ENCODE data around the gene NIBAN1.

Gene NIBAN1

GRCh38 chr1:184943998-184944397 is 30.3 kb downstream of the NIBAN1 start:
- no peak overlapping the region for H3K4me2 ChIP-seq (ENCODE audit: low read length)
- H3K27ac ChIP-seq (ENCODE audit: low read depth, low read length) = no peak overlapping the region
- H3K9me3 ChIP-seq (ENCODE audit: control insufficient read depth, insufficient read depth, low read length) = no peaks in the 10 kb centered on the region
- H3K4me1 ChIP-seq (ENCODE audit: control insufficient read depth, low read length) = peaks cover 35% of the 10 kb centered on the region
- no peak for TF ChIP-seq EZH2phosphoT487 (IDR thresholded peaks at IDR 0.05; ENCODE audit: borderline replicate concordance, low read length)
- TF ChIP-seq, protein P1, sequence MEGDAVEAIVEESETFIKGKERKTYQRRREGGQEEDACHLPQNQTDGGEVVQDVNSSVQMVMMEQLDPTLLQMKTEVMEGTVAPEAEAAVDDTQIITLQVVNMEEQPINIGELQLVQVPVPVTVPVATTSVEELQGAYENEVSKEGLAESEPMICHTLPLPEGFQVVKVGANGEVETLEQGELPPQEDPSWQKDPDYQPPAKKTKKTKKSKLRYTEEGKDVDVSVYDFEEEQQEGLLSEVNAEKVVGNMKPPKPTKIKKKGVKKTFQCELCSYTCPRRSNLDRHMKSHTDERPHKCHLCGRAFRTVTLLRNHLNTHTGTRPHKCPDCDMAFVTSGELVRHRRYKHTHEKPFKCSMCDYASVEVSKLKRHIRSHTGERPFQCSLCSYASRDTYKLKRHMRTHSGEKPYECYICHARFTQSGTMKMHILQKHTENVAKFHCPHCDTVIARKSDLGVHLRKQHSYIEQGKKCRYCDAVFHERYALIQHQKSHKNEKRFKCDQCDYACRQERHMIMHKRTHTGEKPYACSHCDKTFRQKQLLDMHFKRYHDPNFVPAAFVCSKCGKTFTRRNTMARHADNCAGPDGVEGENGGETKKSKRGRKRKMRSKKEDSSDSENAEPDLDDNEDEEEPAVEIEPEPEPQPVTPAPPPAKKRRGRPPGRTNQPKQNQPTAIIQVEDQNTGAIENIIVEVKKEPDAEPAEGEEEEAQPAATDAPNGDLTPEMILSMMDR (IDR thresholded peaks at IDR 0.05; ENCODE audit: low read depth, low read length, poor library complexity, severe bottlenecking) = no peak
- no peaks in the 10 kb centered on the region for H3K9me2 ChIP-seq (replicated peaks; ENCODE audit: control insufficient read depth, low read length)
- 0 out of 2 replicates have a peak, but pooled peaks cover 3% of the 10 kb centered on the region for H3F3A ChIP-seq (ENCODE audit: control insufficient read depth, insufficient read depth)
- H3K27me3 ChIP-seq (ENCODE audit: control insufficient read depth, low read length) = no peaks in the 10 kb centered on the region
- H3K4me3 ChIP-seq (ENCODE audit: low read length) = no peak overlapping the region
- H4K20me1 ChIP-seq (ENCODE audit: control insufficient read depth, insufficient read depth, low read depth, low read length) = no peaks in the 10 kb centered on the region
- H3K79me2 ChIP-seq (ENCODE audit: control insufficient read depth, low read length) = no peaks in the 10 kb centered on the region
- no peaks in the 10 kb centered on the region for H3K36me3 ChIP-seq (ENCODE audit: control insufficient read depth, low read length)

DNA sequence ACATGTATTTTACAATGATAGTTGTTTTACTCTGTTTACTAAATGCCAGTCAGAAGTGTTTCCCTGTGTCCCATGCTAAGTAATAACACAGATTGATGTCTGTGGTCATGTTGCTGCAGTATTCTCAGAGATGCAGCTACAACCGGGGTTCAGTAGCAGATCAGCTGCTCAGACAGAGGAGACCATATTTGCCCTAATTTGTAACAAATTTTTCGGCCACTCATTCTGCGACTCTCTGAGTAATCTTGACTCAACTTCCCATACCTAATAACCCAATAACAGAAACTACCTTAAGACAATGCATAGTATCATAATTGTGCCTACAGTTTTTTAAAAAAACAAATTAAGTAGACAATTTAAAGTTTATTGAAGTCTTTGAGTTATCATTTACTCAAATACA is 32.6 kb downstream of the NIBAN1 start:
- peaks cover 46% of the 10 kb centered on the region for H3K4me1 ChIP-seq (ENCODE audit: control insufficient read depth, low read length)
- no peak overlapping the region for H3K4me3 ChIP-seq (ENCODE audit: low read length)
- H3K79me2 ChIP-seq (ENCODE audit: control insufficient read depth, low read length) = no peaks in the 10 kb centered on the region
- H3K4me2 ChIP-seq (ENCODE audit: low read length) = no peak overlapping the region; the same call in 1 of the 2 replicates
- TF ChIP-seq, protein P1 (IDR thresholded peaks at IDR 0.05; ENCODE audit: low read depth, low read length, poor library complexity, severe bottlenecking) = no peak
- no peak for TF ChIP-seq EZH2phosphoT487 (IDR thresholded peaks at IDR 0.05; ENCODE audit: borderline replicate concordance, low read length)
- no peaks in the 10 kb centered on the region for H3K27me3 ChIP-seq (ENCODE audit: control insufficient read depth, low read length)
- no peaks in the 10 kb centered on the region for H4K20me1 ChIP-seq (ENCODE audit: control insufficient read depth, insufficient read depth, low read depth, low read length)
- H3K9me3 ChIP-seq (ENCODE audit: control insufficient read depth, insufficient read depth, low read length) = no peaks in the 10 kb centered on the region
- no peaks in the 10 kb centered on the region for H3K9me2 ChIP-seq (replicated peaks; ENCODE audit: control insufficient read depth, low read length)
- no peaks in the 10 kb centered on the region for H3K36me3 ChIP-seq (ENCODE audit: control insufficient read depth, low read length)
- no peak overlapping the region for H3K27ac ChIP-seq (ENCODE audit: low read depth, low read length)
- 0 out of 2 replicates have a peak, but pooled peaks cover 3% of the 10 kb centered on the region for H3F3A ChIP-seq (ENCODE audit: control insufficient read depth, insufficient read depth)

DNA sequence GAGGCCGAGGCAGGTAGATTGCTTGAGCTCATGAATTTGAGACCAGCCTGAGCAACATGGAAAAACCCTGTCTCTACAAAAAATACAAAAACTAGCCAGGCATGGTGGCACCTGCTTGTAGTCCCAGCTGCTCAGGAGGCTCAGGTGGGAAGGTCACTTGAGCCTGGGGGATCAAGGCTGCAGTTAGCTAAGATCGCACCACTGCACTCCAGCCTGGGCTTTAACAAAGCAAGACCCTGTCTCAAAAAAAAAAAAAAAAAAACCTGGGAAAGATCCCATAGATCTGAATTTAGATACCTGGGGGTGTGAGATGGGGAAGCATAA is 32.9 kb downstream of the NIBAN1 start:
- Histone ChIP-seq H4K20me1 (ENCODE audit: control insufficient read depth, insufficient read depth, low read depth, low read length) (no peaks in the 10 kb centered on the region), H3K79me2 (ENCODE audit: control insufficient read depth, low read length) (no peaks in the 10 kb centered on the region), H3K36me3 (ENCODE audit: control insufficient read depth, low read length) (no peaks in the 10 kb centered on the region), H3K4me2 (ENCODE audit: low read length) (peak overlapping the region; percentile 32; the same call in 1 of the 2 replicates), H3K9me2 (replicated peaks; ENCODE audit: control insufficient read depth, low read length) (no peaks in the 10 kb centered on the region), H3K27ac (ENCODE audit: low read depth, low read length) (no peak overlapping the region), H3F3A (ENCODE audit: control insufficient read depth, insufficient read depth) (0 out of 2 replicates have a peak, but pooled peaks cover 3% of the 10 kb centered on the region), H3K9me3 (ENCODE audit: control insufficient read depth, insufficient read depth, low read length) (no peaks in the 10 kb centered on the region), H3K4me1 (ENCODE audit: control insufficient read depth, low read length) (peaks cover 43% of the 10 kb centered on the region), H3K27me3 (ENCODE audit: control insufficient read depth, low read length) (no peaks in the 10 kb centered on the region), H3K4me3 (ENCODE audit: low read length) (no peak overlapping the region)
- TF ChIP-seq EZH2phosphoT487 (IDR thresholded peaks at IDR 0.05; ENCODE audit: borderline replicate concordance, low read length) = no peak
- TF ChIP-seq, protein P1 (IDR thresholded peaks at IDR 0.05; ENCODE audit: low read depth, low read length, poor library complexity, severe bottlenecking) = no peak

Measured in DOHH2 (cell line).